H9 (cell line): ENCODE data around the gene BTBD19. TPM values are rescaled to one million over a fixed set of nuclear protein-coding genes. Genes with fewer than 3 reads are reported as not detected.

Experiments
- DNase-seq: peaks from one replicate; pipeline ENCODE4 v3.0.0-alpha.2; 2017
- H2AFZ ChIP-seq: one replicate; pipeline ENCODE4 v1.6.1; 2013; ENCODE audit warnings: mild to moderate bottlenecking, low read length, control low read depth, moderate library complexity
- H2AK5ac ChIP-seq: 2 replicates; pipeline ENCODE4 v1.6.1; 2013; ENCODE audit warnings: low read length, control low read depth, mixed read lengths; ENCODE audit not compliant: insufficient read length
- H2BK120ac ChIP-seq: one replicate; pipeline ENCODE4 v1.6.1; 2013; ENCODE audit warnings: low read depth, mild to moderate bottlenecking, low read length, control low read depth, inconsistent platforms; ENCODE audit not compliant: poor library complexity, severe bottlenecking
- H2BK12ac ChIP-seq: 2 replicates; pipeline ENCODE4 v1.6.1; 2013; ENCODE audit warnings: low read length, control low read depth, mixed read lengths, low read depth; ENCODE audit not compliant: insufficient read length
- H2BK15ac ChIP-seq: 2 replicates; pipeline ENCODE4 v1.6.1; 2013; ENCODE audit warnings: low read depth, low read length, control low read depth
- H2BK20ac ChIP-seq: one replicate; pipeline ENCODE4 v1.6.1; 2013; ENCODE audit warnings: low read depth, mild to moderate bottlenecking, low read length, control low read depth, inconsistent platforms; ENCODE audit not compliant: poor library complexity, severe bottlenecking
- H2BK5ac ChIP-seq: 2 replicates; pipeline ENCODE4 v1.6.1; 2013; ENCODE audit warnings: low read length, control low read depth, mixed read lengths; ENCODE audit not compliant: insufficient read length
- H3K14ac ChIP-seq: 2 replicates; pipeline ENCODE4 v1.6.1; 2013; ENCODE audit warnings: low read length, control low read depth; ENCODE audit not compliant: insufficient read depth
- H3K18ac ChIP-seq: 2 replicates; pipeline ENCODE4 v1.6.1; 2013; ENCODE audit warnings: low read depth, mild to moderate bottlenecking, mixed read lengths, low read length, control low read depth; ENCODE audit not compliant: insufficient read length
- H3K23ac ChIP-seq: 2 replicates; pipeline ENCODE4 v1.6.1; 2013; ENCODE audit warnings: low read length, control low read depth, mixed read lengths, low read depth; ENCODE audit not compliant: insufficient read length
- H3K23me2 ChIP-seq: 2 replicates; pipeline ENCODE4 v1.6.1; 2013; ENCODE audit warnings: low read depth, mild to moderate bottlenecking, mixed read lengths, low read length, control low read depth; ENCODE audit not compliant: insufficient read length, poor library complexity, severe bottlenecking
- H3K27ac ChIP-seq: 2 replicates; pipeline ENCODE4 v1.5.1; 2013; ENCODE audit warnings: low read length, control low read depth, mixed read lengths, low read depth; ENCODE audit not compliant: insufficient read length
- H3K27me3 ChIP-seq: 2 replicates; pipeline ENCODE4 v1.6.1; 2013; ENCODE audit warnings: low read length, control low read depth, inconsistent platforms; ENCODE audit not compliant: insufficient read depth
- H3K4ac ChIP-seq: 2 replicates; pipeline ENCODE4 v1.6.1; 2013; ENCODE audit warnings: low read depth, mild to moderate bottlenecking, control low read depth, inconsistent platforms, low read length, moderate library complexity
- H3K4me1 ChIP-seq: 2 replicates; pipeline ENCODE4 v1.6.1; 2013; ENCODE audit warnings: low read length, control low read depth, inconsistent platforms; ENCODE audit not compliant: insufficient read depth
- H3K4me2 ChIP-seq: 2 replicates; pipeline ENCODE4 v1.6.1; 2013; ENCODE audit warnings: low read length, control low read depth, mixed read lengths; ENCODE audit not compliant: insufficient read length, insufficient read depth
- H3K56ac ChIP-seq: 2 replicates; pipeline ENCODE4 v1.6.1; 2013; ENCODE audit warnings: low read depth, mild to moderate bottlenecking, mixed read lengths, low read length, control low read depth; ENCODE audit not compliant: insufficient read length
- H3K79me1 ChIP-seq: 2 replicates; pipeline ENCODE4 v1.6.1; 2013; ENCODE audit warnings: low read depth, mild to moderate bottlenecking, moderate library complexity, low read length, control low read depth, inconsistent platforms; ENCODE audit not compliant: insufficient read depth, poor library complexity, severe bottlenecking
- H3K79me2 ChIP-seq: 2 replicates; pipeline ENCODE4 v1.6.1; 2013; ENCODE audit warnings: low read length, control low read depth, inconsistent platforms; ENCODE audit not compliant: insufficient read depth
- H3K9ac ChIP-seq: 2 replicates; pipeline ENCODE4 v1.6.1; 2013; ENCODE audit warnings: low read length, control low read depth, mixed read lengths; ENCODE audit not compliant: insufficient read length; ENCODE audit errors: extremely low read depth
- H3K9me3 ChIP-seq: one replicate; pipeline ENCODE4 v1.6.1; 2013; ENCODE audit warnings: low read depth, low read length, inconsistent platforms; ENCODE audit not compliant: control insufficient read depth
- H3T11ph ChIP-seq: one replicate; pipeline ENCODE4 v1.6.1; 2013; ENCODE audit warnings: mild to moderate bottlenecking, low read length, control low read depth, inconsistent platforms
- H4K20me1 ChIP-seq: one replicate; pipeline ENCODE4 v1.6.1; 2013; ENCODE audit not compliant: control insufficient read depth, insufficient read length, insufficient read depth
- H4K5ac ChIP-seq: 2 replicates; pipeline ENCODE4 v1.6.1; 2013; ENCODE audit warnings: low read depth, mild to moderate bottlenecking, mixed read lengths, low read length, control low read depth; ENCODE audit not compliant: insufficient read length
- H4K8ac ChIP-seq: replicated peaks from 2 replicates; pipeline ENCODE4 v1.6.1; 2013; ENCODE audit warnings: low read length, control low read depth, mixed read lengths, low read depth; ENCODE audit not compliant: insufficient read length
- H4K91ac ChIP-seq: 2 replicates; pipeline ENCODE4 v1.6.1; 2013; ENCODE audit warnings: low read depth, mild to moderate bottlenecking, moderate library complexity, mixed read lengths, low read length, control low read depth; ENCODE audit not compliant: insufficient read length
- H3K27ac Mint-ChIP-seq, 3 experiments: 2 replicates in 2 of 3; 3 replicates in 1 of 3; pipeline ENCODE4 v1.8.0; 2020 to 2021; ENCODE audit warnings: mixed read lengths in 3 of 3, mild to moderate bottlenecking in 1 of 3, moderate library complexity in 1 of 3
- H3K27me3 Mint-ChIP-seq: 2 replicates; pipeline ENCODE4 v1.8.0; 2021; ENCODE audit warnings: low read depth, mild to moderate bottlenecking, moderate library complexity, mixed read lengths
- H3K36me3 Mint-ChIP-seq, 3 experiments: 2 replicates in 2 of 3; 3 replicates in 1 of 3; pipeline ENCODE4 v1.8.0; 2020 to 2021; ENCODE audit warnings: low read depth in 3 of 3, mixed read lengths in 3 of 3; ENCODE audit not compliant: insufficient read depth in 1 of 3
- H3K4me1 Mint-ChIP-seq, 2 experiments: 2 replicates each; pipeline ENCODE4 v1.8.0; 2020; ENCODE audit warnings: mixed read lengths in 2 of 2
- H3K4me3 Mint-ChIP-seq, 2 experiments: 2 replicates in 1 of 2; 3 replicates in 1 of 2; pipeline ENCODE4 v1.8.0; 2020 to 2021; ENCODE audit warnings: mild to moderate bottlenecking in 2 of 2, mixed read lengths in 2 of 2, moderate library complexity in 1 of 2
- H3K9me3 Mint-ChIP-seq, 2 experiments: 2 replicates in 1 of 2; 3 replicates in 1 of 2; pipeline ENCODE4 v1.8.0; 2020; ENCODE audit warnings: mild to moderate bottlenecking in 2 of 2, mixed read lengths in 2 of 2, moderate library complexity in 1 of 2
- WGBS: extraction: QIAGEN DNeasy Blood & Tissue Kit; methylation state at CpG from one replicate; pipeline ENCODE4 v1.1.7; 2013; ENCODE audit warnings: missing lambda C conversion rate, low lambda C conversion rate, mixed read lengths; ENCODE audit not compliant: insufficient read length; ENCODE audit errors: extremely low coverage; 5-methylcytosine and 5-hydroxymethylcytosine counted together
- total RNA-seq: library from RNA; stranded (reverse); gene quantifications from 2 replicates; pipeline ENCODE4 v1.2.1, GENCODE V29; 2021
- TF ChIP-seq, protein P1 (sequence below): fragments of 200-600 bp; sonication (generic); conservative IDR thresholded peaks from 3 replicates; pipeline ENCODE4 v1.8.0; 2021; ENCODE audit warnings: antibody characterized with exemption, mild to moderate bottlenecking

The BTBD19 gene
- total RNA-seq, 1 experiment from 2014 or later: 1.9 TPM

GRCh38 chr1:44786138-44786840, 22.0 kb upstream of the BTBD19 start:
- peaks cover 12% of the 10 kb centered on the region for H3K27me3 Mint-ChIP-seq
- H3K27ac ChIP-seq: no peak overlapping the region
- H3K9me3 Mint-ChIP-seq: no peaks in the 10 kb centered on the region; a peak in 1 of 5 replicates
- H3K56ac ChIP-seq: no peak overlapping the region
- no peak overlapping the region for H2BK20ac ChIP-seq
- no peak overlapping the region for H2BK15ac ChIP-seq
- no peaks in the 10 kb centered on the region for H3K79me1 ChIP-seq
- H2BK5ac ChIP-seq: no peak overlapping the region
- H3K18ac ChIP-seq: peak overlapping the region; percentile 58
- no peak overlapping the region for H2BK12ac ChIP-seq
- DNase-seq: peak; percentile 88
- H3K79me2 ChIP-seq: no peaks in the 10 kb centered on the region
- no peak overlapping the region; a peak in 1 of 7 replicates for H3K27ac Mint-ChIP-seq
- no peak overlapping the region for H4K5ac ChIP-seq
- H3K36me3 Mint-ChIP-seq: peaks cover 0 to 12% (median 5%) of the 10 kb centered on the region in 3 experiments; a peak in 5 of 7 replicates
- no peaks in the 10 kb centered on the region for H3K9me3 ChIP-seq
- no peak overlapping the region for H3T11ph ChIP-seq
- no peak overlapping the region for H2BK120ac ChIP-seq
- peak overlapping the region; percentile 20 for H3K9ac ChIP-seq
- H3K4me1 Mint-ChIP-seq: peaks cover 26 to 36% of the 10 kb centered on the region in 2 experiments
- H3K4me2 ChIP-seq: peak overlapping the region; percentile 51
- H3K4ac ChIP-seq: no peak overlapping the region
- no peaks in the 10 kb centered on the region for H3K27me3 ChIP-seq
- H2AK5ac ChIP-seq: no peak overlapping the region
- peaks cover 9% of the 10 kb centered on the region for H3K23me2 ChIP-seq
- no peak overlapping the region for H4K91ac ChIP-seq
- WGBS: no CpG with 5 or more reads among the region's 49 CpGs
- no peak overlapping the region for H3K23ac ChIP-seq
- TF ChIP-seq, protein P1, sequence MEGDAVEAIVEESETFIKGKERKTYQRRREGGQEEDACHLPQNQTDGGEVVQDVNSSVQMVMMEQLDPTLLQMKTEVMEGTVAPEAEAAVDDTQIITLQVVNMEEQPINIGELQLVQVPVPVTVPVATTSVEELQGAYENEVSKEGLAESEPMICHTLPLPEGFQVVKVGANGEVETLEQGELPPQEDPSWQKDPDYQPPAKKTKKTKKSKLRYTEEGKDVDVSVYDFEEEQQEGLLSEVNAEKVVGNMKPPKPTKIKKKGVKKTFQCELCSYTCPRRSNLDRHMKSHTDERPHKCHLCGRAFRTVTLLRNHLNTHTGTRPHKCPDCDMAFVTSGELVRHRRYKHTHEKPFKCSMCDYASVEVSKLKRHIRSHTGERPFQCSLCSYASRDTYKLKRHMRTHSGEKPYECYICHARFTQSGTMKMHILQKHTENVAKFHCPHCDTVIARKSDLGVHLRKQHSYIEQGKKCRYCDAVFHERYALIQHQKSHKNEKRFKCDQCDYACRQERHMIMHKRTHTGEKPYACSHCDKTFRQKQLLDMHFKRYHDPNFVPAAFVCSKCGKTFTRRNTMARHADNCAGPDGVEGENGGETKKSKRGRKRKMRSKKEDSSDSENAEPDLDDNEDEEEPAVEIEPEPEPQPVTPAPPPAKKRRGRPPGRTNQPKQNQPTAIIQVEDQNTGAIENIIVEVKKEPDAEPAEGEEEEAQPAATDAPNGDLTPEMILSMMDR: peak; percentile 100
- H2AFZ ChIP-seq: no peak overlapping the region
- H3K4me3 Mint-ChIP-seq: peak overlapping the region; percentile 56 to 76
- H4K8ac ChIP-seq: no peak overlapping the region
- peak overlapping the region; percentile 59 for H3K14ac ChIP-seq
- H3K4me1 ChIP-seq: no peaks in the 10 kb centered on the region
- no peaks in the 10 kb centered on the region for H4K20me1 ChIP-seq
